Measurements from ENCODE around the gene METTL16.

The METTL16 gene

DNA sequence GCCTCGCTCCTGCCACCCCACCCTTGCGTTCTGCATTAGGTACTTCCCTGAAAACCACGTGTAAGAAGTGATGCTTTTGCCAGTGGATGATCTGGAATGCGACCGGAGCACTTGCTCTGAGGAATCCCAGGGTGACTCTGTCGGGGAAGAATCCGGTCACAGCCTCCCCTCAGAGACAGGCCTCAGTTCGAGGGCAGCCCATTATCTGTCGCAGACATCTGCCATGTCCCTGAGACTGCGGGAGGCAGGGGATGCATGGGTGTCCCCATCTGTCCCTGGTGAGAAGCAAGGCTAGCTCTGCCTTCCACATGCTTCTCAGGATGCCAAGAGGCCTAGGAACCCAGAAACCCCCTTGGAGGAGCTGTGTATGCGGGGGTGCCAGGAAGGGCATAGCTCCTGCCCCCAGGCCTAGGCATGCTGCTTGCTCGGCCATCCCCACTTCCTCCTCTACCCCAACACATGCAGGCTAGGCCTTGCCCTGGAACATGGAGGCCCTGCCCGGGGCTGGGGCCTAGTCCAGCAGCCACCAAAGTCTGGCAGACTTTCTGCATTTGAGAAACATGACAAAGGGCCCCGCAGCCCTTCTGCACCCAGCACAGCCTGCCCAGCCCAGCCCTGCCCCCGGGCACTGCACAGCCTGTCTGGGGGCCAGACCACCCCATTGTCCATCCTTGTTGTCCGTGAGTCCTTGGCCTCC, 131.3 kb downstream of the METTL16 start:
- DNase-seq (ENCODE audit: low spot score) = no peak

DNA sequence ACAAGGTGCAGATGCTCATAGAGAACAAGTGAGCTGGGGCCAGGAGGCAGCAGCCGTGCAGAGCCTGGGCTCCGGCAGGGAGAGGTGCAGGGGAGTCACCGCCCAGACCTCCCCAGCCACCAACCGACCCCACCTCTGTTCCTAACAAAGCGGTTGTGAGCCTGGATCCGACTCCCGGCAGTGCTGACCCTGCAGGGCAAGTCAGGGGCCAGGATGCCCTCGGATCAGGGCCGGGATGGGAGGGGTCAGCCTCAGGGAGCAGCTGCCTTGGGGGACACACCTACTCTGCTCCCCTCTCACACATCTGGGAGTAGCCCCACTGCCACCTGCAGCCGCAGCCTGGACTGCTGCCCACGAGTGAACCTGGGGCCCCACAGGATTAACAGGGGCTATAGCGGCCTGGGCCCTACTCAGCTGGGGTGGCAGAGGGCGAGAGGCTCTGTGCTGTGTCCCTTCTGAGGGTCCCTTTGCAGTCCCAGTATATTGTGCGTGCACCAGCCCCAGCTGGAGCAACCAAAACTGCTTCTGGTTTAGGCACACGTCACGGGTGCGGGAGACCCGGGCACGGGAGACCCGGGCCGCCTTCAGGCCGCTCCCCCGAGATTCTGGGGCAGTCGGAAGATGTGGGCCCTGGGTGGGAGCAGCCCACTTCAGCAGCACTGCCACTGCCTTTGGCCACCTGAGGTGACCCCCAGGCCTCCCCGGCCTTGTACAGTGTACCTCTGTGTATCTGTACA, 132.0 kb downstream of the METTL16 start:
- DNase-seq (ENCODE audit: low spot score) = no peak

DNA sequence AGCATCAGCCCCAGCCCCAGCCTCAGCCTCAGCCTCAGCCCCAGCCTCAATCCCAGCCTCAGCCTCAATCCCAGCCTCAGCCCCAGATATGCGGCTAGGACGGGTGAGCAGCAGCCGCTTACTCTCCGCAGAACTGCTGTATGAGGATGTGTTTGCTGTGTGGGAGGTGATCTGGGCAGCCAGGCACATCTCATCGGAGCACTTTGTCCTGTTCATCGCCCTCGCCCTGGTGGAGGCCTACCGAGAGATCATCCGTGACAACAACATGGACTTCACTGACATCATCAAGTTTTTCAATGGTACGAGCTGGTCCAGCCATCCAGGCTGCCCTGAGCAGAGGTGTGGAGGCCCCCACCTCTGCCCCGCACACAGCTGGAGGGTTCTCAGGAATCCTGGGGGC, 132.8 kb downstream of the METTL16 start:
- DNase-seq (ENCODE audit: low spot score) = no peak

DNA sequence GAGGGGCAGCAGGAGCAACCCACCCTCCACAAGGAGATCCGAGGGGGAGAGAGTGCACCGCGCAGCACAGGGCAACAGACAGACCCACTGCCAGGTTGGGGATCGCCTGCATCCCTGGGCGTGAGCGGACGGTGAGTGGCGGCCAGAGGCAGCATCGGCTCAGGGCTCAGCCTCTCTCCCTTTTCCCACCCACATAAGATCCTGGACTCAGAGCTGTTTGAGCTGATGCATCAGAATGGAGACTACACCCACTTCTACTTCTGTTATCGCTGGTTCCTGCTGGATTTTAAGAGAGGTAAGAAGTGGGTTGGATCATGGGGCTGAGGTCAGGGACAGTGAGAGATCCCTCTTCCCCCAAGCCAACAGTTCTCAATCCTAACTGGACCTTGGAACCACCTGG, 134.0 kb downstream of the METTL16 start:
- DNase-seq (ENCODE audit: low spot score) = no peak

DNA sequence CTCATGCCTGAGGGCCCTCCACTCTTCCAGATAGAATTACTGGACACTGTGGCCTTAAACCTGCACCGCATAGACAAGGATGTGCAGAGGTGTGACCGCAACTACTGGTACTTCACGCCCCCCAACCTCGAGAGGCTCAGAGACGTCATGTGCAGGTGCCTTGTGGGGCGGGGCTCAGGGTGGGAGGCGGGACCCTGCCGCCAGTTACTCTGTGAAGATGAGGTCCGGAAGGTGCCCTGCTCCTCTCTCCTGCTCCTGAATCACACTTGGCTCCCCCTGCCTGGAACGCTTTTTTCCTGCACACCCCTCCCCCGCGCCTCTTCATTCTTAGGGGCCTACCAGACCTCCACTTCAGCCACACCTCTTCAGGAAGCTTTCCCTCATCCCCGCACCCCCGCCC, 135.6 kb downstream of the METTL16 start:
- DNase-seq (ENCODE audit: low spot score) = no peak

DNA sequence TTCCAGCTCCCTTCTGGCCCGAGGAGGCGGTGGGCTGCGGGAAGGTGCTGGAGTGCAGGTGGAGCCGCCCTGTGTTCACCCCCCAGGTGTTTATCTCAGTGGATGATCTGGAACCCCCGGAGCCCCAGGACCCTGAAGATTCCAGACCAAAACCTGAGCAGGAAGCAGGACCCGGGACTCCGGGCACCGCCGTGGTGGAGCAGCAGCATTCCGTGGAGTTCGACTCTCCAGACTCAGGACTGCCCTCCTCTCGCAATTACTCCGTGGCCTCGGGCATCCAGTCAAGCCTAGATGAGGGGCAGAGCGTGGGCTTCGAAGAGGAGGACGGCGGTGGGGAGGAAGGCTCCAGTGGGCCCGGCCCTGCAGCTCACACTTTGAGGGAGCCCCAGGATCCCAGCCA, 136.3 kb downstream of the METTL16 start:
- no peak for DNase-seq (ENCODE audit: low spot score)

DNA sequence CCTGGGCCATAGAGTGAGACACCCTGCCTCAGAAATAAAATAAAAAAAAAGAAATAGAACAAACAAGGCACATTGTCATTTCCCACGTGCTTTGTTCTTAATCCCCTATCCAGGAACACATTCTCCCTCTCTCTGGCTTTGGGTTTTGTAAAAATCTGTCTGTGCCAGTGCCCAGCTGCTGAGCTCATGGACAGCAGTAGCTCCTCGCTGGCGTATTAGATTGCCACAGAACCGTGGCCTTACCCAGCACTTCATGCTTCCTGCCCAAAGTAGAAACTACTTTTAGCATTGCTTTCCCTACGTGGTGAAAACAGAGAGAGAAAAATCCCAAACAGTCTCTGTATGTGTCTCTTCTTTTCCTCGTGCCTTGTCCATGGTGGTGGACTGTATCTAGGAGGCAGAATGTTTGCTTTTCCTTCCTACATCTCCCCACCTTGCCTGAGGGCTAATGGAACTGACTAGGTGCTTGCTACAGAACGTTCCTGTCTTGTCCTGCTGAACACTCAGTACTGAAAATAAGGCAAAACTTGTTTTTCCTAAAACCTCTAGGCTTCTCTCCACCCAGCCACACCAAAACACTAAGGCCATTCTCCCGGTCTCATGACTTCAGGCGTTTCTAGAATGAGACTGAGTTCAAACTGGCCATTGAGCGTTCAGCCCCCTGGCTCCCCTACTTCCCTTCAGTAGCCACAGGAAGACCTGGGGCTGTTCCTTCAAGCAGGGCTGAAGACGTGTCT, 137.0 kb downstream of the METTL16 start:
- no peak for DNase-seq (ENCODE audit: low spot score)

DNA sequence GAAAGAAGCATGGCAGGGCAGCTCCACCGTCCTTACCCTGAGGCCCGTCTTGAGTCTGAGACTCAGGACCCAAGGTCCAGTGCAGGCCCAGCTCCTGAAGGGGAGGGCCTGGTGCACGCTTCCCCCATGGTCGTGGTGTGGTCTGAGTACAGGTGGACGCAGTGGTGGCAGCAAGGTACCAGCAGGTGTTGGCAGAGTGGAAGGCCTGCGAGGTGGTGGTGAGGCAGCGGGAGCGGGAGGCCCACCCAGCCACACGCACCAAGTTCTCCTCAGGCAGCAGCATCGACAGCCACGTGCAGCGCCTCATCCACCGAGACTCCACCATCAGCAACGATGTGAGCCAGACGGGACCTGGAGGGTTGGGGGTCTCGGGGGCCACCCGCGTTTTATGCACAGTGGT, 138.5 kb downstream of the METTL16 start:
- no peak for DNase-seq (ENCODE audit: low spot score)

DNA sequence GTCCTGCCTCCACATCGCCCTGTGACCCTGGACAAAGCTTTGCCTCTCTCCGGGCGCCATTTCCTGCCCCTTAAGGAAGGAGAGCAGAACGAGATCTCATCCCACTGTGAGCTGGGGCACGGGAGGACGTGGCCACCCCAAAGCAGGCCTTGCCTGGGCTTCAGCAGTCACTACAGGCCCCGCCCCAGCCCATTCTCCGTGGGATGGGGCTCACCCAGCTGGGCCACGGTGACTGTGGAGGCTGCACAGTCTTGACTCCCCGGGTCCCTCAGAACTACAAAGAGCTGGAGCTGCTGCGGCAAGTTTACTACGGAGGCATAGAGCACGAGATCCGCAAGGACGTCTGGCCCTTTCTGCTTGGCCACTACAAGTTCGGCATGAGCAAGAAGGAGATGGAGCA, 139.0 kb downstream of the METTL16 start:
- no peak for DNase-seq (ENCODE audit: low spot score)

DNA sequence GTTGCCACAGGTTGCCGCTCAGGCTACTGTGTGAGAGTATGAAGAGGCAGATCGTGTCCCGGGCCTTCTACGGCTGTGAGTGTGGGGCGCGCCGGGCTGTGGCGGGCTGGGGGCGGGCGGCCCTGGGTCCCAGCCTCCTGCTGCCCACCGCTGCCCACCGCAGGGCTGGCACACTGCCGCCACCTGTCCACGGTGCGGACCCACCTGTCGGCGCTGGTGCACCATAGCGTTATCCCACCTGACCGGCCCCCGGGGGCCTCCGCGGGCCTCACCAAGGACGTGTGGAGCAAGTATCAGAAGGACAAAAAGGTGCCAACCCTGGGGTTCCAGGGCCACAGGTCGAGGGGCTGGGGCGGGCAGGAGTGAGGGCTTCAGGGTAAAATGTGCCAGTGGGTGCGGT, 139.5 kb downstream of the METTL16 start:
- DNase-seq (ENCODE audit: low spot score) = no peak

DNA sequence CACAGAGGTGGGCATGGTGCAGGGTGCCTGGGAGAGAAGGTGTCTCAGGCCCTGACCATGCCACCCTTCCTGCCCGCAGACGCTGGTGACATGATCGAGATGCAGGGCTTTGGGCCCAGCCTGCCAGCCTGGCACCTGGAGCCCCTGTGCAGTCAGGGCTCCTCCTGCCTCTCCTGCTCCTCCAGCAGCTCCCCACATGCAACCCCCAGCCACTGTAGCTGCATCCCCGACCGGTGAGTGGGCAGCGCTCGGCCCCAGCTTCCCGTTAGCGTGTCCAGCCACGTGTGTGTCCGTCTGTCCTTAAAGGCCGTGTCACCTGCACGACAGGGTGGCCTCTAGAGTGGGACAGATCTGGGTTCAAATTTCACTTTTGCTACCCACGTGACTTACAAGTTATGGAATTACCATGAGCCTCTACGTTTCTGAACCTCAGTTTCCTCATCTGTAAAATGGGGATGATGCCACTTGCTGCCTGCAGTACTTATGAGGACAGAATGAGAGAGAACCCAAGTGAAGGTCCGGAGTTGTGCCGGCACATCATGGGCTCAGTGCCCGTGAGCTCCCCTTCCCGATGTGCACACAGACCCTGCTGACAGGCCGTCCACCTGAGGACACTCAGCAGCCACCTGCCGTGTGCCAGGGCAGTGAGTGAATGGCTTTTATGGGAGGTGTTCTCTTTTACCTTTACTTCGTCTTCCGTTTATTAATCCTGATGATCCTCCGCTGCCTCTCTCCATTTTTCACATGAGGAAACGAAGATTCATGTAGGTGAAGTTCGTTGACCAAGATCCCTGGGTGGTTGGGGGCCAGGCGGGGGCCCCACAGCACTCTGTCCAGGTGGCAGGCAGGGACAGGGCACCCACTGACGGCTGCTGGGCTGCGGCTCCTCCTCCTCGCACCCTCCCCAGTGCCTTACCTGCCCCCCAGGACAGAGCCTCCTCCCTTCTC, 140.2 kb downstream of the METTL16 start:
- DNase-seq (ENCODE audit: low spot score) = no peak

DNA sequence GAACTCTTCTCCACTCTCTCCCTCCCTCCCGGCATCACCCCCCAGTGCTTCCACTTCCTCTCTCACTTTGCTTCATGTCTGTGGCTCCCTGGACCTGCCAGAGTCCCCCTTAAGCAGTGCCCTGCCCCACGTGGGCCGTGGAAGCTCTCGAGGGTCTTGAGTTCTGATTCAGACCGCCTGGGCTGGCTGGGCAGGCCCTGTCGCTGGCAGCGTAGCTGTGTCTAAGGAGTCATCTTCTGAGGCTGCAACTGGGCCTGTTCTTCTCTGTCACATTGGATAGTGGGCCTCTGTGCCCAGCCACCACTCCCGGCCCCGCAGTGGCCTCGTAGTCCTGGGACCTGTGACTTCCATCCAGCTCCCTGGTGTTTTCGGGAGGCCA, 141.5 kb downstream of the METTL16 start:
- no peak for DNase-seq (ENCODE audit: low spot score)

DNA sequence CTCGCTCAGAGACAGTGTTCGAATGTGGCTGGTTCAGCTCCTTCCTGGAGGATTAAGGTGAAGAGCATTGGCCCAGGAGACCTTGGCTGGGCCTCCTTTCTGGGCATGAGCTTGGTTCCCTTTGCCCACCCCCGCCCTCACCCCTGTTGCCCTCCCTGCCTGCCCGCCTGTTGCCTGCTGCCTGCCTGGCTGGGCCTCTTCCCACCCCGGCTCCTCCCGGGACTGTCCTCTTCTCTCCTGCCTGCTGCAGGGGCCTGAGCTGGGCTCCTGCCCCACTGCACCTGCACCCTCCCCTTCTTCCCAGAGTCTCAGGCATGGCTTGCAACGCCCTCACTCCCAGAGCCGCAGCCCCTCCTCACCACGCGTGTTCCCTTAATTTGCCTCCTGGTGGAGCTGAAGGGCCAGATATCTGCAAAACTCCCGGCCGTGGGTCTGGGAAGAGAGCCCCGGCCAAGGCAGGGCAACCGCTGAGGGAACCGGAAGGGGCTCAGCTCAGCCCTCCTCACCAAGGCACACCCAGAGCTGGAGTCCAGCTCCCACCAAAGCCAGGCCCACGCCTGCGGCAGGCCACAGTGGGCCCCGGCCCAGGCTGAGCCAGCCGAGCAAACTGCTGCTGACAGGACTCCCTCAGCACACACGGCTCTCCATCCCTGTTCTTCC, 142.0 kb downstream of the METTL16 start:
- DNase-seq (ENCODE audit: low spot score) = peak; percentile 52

DNA sequence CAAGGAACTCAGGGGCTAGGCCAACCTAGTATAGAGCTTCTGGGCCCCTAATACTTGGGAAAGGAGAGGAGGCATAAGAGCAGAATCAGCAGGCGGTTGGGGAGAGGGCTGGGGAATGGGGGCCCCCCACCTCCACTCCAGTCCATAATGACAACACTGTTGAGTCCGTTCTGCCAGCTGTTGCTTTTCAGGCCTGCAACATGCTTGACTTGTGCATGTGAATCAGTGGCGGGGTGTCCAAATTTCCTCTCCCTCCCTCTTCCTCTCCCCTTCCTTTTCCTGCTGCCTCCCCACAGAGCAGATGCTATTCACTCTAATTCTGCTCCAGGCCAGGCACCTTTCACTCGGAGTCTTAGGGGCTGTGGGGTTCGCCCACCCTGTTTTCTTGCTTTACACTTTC, 142.6 kb downstream of the METTL16 start:
- DNase-seq (ENCODE audit: low spot score) = no peak

DNA sequence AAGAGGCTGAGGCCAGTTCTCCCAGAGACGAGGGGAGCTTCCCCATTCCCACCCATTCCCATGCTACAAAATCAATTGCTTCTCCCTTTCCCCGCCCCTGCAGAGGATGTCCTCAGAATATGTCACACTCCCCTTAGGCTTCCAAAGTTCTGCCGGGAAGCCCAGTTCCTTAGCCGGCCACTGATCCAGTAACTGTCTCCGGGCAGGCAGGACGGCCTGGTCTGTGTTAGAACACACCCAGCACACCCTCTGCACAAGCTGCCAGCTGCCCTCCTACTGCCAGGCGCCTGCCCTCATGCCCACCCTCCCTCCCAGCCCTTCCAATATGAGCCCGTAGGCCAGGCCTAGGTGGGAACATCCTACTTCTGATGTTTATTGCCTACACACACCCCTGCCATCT, 143.3 kb downstream of the METTL16 start:
- no peak for DNase-seq (ENCODE audit: low spot score)

DNA sequence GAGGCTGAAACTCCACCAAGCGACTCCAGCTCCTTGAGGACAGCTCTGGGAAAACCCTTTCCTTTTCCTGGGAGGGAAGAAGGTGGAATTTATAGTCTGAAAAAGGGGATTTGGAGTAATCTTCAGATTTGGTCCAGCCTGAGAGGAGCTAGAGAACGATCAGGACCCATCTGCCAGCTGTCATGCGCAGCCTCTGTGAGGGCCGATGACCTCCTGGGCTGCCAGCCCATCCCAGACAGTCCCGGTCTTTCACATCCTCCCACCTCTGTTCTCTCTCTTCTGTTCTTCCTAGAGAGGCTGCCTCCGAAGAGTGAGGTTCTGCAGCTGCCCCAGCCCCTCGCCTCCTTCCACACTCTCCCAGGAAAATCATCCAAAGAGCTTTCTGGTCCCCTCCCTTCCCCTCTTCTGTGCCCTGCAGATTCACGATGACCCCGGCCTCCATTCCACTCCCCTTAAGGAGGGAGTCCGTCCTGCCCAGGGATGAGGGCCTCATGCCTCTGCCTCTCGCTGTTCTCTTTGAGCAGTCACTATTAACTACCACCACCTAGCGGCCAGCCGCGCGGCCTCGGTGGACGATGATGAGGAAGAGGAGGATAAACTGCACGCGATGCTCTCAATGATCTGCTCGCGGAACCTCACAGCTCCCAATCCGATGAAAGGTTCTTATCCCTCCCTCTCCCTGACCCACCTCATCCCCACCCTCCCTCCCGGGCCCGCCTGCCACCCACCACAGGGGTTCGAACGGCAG, 144.8 kb downstream of the METTL16 start:
- DNase-seq (ENCODE audit: low spot score) = no peak

Measured in D341Med (cell line).